Keratinocyte (primary cell): ENCODE results near the gene TMEM132C. TPM values are rescaled to one million over a fixed set of nuclear protein-coding genes. Genes with fewer than 3 reads are reported as not detected.

Experiments used
- DNase-seq: peaks from one replicate; pipeline ENCODE4 v3.0.0-alpha.2; 2011; ENCODE audit warnings: low read depth, missing footprints, low spot score
- FAIRE-seq: peaks from 2 replicates; lab custom pipeline; 2011; peaks lifted over from hg19 to GRCh38; lab: Jason Lieb, UNC
- H2AFZ ChIP-seq: 2 replicates; pipeline ENCODE4 v1.6.0; 2012; ENCODE audit warnings: low read length, control low read depth, inconsistent platforms; ENCODE audit not compliant: control insufficient read depth
- H3K27ac ChIP-seq: 2 replicates; pipeline ENCODE4 v1.5.1; 2011; ENCODE audit warnings: low read length; ENCODE audit not compliant: control insufficient read depth, insufficient read depth
- H3K27me3 ChIP-seq: 3 replicates; pipeline ENCODE4 v1.6.0; 2011; ENCODE audit warnings: low read length; ENCODE audit not compliant: control insufficient read depth, insufficient read depth; ENCODE audit errors: extremely low read depth
- H3K36me3 ChIP-seq, 2 experiments: 2 replicates in 1 of 2; 3 replicates in 1 of 2; pipeline ENCODE4 v1.5.1; 2011; ENCODE audit warnings: low read length in 2 of 2, mild to moderate bottlenecking in 1 of 2; ENCODE audit not compliant: control insufficient read depth in 2 of 2, insufficient read depth in 2 of 2; ENCODE audit errors: extremely low read depth in 1 of 2
- H3K4me1 ChIP-seq: 3 replicates; pipeline ENCODE4 v1.5.1; 2011; ENCODE audit warnings: low read length; ENCODE audit not compliant: control insufficient read depth, insufficient read depth; ENCODE audit errors: extremely low read depth
- H3K4me2 ChIP-seq: 3 replicates; pipeline ENCODE4 v1.6.0; 2011; ENCODE audit warnings: low read depth, low read length; ENCODE audit not compliant: control insufficient read depth, insufficient read depth; ENCODE audit errors: extremely low read depth
- H3K4me3 ChIP-seq, 3 experiments: fragments of 200-600 bp in 1 of 3; sonication (generic) in 1 of 3; 2 replicates in 2 of 3; 3 replicates in 1 of 3; pipeline ENCODE4 v1.5.1; 2011 to 2016; ENCODE audit warnings: low read length in 3 of 3, mild to moderate bottlenecking in 3 of 3, control low read depth in 2 of 3, inconsistent platforms in 1 of 3, low read depth in 1 of 3, mixed read lengths in 1 of 3, mixed run types in 1 of 3, moderate library complexity in 1 of 3; ENCODE audit not compliant: control insufficient read depth in 2 of 3, insufficient read depth in 2 of 3; ENCODE audit errors: extremely low read depth in 1 of 3
- H3K79me2 ChIP-seq: 2 replicates; pipeline ENCODE4 v1.6.0; 2012; ENCODE audit warnings: low read length; ENCODE audit not compliant: control insufficient read depth, insufficient read depth
- H3K9ac ChIP-seq: 3 replicates; pipeline ENCODE4 v1.6.0; 2011; ENCODE audit warnings: low read length; ENCODE audit not compliant: control insufficient read depth, insufficient read depth; ENCODE audit errors: extremely low read depth
- H3K9me1 ChIP-seq: 3 replicates; pipeline ENCODE4 v1.6.0; 2011; ENCODE audit warnings: low read length; ENCODE audit not compliant: control insufficient read depth, insufficient read depth; ENCODE audit errors: extremely low read depth
- H3K9me3 ChIP-seq: 2 replicates; pipeline ENCODE4 v1.5.1; 2012; ENCODE audit warnings: low read depth, low read length; ENCODE audit not compliant: control insufficient read depth
- H4K20me1 ChIP-seq: 3 replicates; pipeline ENCODE4 v1.6.0; 2011; ENCODE audit warnings: low read length; ENCODE audit not compliant: control insufficient read depth, insufficient read depth; ENCODE audit errors: extremely low read depth
- EZH2 ChIP-seq: IDR thresholded peaks from one replicate; pipeline ENCODE4 v1.6.1; 2012; ENCODE audit warnings: inconsistent platforms, mild to moderate bottlenecking, low read length, moderate library complexity
- dilution Hi-C: fragments of 300-500 bp; cut with MboI; formaldehyde crosslinking; loops from one replicate; pipeline ENCODE4 v1.7.0; 2020; ENCODE audit warnings: low sequenced_read_pairs; ENCODE audit not compliant: extremely low pct_ligation_motif_present
- polyA plus RNA-seq, 5 experiments: library from polyadenylated mRNA; depleted of rRNA in 3 of 5; stranded (reverse) in 3 of 5; stranded (forward) in 1 of 5; unstranded in 1 of 5; fragments of >200 nt; gene quantifications; 1 replicate in 1 of 5; 2 replicates in 3 of 5; 3 replicates in 1 of 5; pipeline versions ENCODE4 v1.2.1 to v1.2.3, GENCODE V29; 2011 to 2012; ENCODE audit warnings: missing spikeins in 2 of 5, low read depth in 1 of 5, low replicate concordance in 1 of 5
- TF ChIP-seq, protein P1 (sequence below), 3 experiments: IDR thresholded peaks in 1 of 3; conservative IDR thresholded peaks in 1 of 3; optimal IDR thresholded peaks in 1 of 3; 2 replicates in 2 of 3; 3 replicates in 1 of 3; pipeline versions ENCODE3 to v1.5.1; 2011; ENCODE audit warnings: low read length in 3 of 3, mild to moderate bottlenecking in 3 of 3, moderate library complexity in 2 of 3, control low read depth in 1 of 3, inconsistent platforms in 1 of 3; ENCODE audit not compliant: insufficient read depth in 2 of 3; ENCODE audit errors: extremely low read depth in 1 of 3

The TMEM132C gene
- polyA plus RNA-seq, 1 donor (not counting 4 experiments of a cell fraction or from before 2014, with no cell fraction given) = not detected

DNA sequence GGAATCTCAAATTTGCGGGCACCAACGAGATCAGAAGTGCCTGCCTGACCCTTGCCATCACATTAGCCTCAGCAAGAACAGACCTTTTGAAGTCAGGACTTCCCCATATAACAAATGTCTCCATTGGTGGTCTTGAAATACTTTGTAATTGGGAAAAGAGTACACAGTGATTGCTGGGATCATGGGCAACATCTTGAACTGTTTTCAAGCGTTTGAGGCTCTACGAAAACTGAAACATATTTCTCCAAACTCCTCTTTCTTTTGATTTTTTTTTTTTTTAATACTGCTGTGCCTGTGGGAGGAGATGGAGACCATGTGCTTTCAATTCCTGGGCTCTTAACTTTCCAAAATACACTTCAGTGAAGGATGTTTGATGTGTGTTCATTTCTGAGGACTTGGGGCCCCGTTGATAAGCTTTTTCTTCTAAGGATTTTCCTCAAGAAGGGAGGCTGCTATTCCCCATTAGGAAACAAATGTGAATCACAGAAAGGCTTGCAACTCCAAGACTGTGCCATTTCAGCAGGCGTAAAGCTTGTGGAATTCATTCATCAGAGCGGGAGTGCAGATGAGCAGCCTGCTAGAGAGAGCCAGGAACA lies 94.5 kb downstream of the TMEM132C start:
- no peak overlapping the region for H3K4me2 ChIP-seq
- no peak for FAIRE-seq

GRCh38 chr12:128365032-128365431 lies 98.1 kb downstream of the TMEM132C start:
- no peaks in the 10 kb centered on the region for H4K20me1 ChIP-seq
- H3K27ac ChIP-seq = no peak overlapping the region
- no peaks in the 10 kb centered on the region for H3K36me3 ChIP-seq
- no peaks in the 10 kb centered on the region for H3K4me1 ChIP-seq
- no peak for DNase-seq
- no peaks in the 10 kb centered on the region for H3K27me3 ChIP-seq
- H3K4me3 ChIP-seq = no peak overlapping the region
- H2AFZ ChIP-seq = no peak overlapping the region
- no peak overlapping the region for H3K9ac ChIP-seq
- peaks cover 4% of the 10 kb centered on the region for H3K9me3 ChIP-seq
- H3K4me2 ChIP-seq = no peak overlapping the region
- FAIRE-seq = no peak
- H3K79me2 ChIP-seq = no peaks in the 10 kb centered on the region
- no peaks in the 10 kb centered on the region for H3K9me1 ChIP-seq
- TF ChIP-seq EZH2 = no peak
- TF ChIP-seq, protein P1, sequence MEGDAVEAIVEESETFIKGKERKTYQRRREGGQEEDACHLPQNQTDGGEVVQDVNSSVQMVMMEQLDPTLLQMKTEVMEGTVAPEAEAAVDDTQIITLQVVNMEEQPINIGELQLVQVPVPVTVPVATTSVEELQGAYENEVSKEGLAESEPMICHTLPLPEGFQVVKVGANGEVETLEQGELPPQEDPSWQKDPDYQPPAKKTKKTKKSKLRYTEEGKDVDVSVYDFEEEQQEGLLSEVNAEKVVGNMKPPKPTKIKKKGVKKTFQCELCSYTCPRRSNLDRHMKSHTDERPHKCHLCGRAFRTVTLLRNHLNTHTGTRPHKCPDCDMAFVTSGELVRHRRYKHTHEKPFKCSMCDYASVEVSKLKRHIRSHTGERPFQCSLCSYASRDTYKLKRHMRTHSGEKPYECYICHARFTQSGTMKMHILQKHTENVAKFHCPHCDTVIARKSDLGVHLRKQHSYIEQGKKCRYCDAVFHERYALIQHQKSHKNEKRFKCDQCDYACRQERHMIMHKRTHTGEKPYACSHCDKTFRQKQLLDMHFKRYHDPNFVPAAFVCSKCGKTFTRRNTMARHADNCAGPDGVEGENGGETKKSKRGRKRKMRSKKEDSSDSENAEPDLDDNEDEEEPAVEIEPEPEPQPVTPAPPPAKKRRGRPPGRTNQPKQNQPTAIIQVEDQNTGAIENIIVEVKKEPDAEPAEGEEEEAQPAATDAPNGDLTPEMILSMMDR (optimal IDR thresholded peaks at IDR 0.05 in 1 of 3, IDR thresholded peaks at IDR 0.05 in 1 of 3, conservative IDR thresholded peaks at IDR 0.05 in 1 of 3; ENCODE audit: extremely low read depth in 1 of 3, insufficient read depth in 2 of 3, low read length in 3 of 3) = no peak
- dilution Hi-C loops = no loop called here

More for the DNA sequence above, 94.5 kb downstream of the TMEM132C start:
- no peaks in the 10 kb centered on the region for H3K4me1 ChIP-seq
- no peaks in the 10 kb centered on the region for H3K36me3 ChIP-seq
- H3K27ac ChIP-seq = no peak overlapping the region
- H3K9ac ChIP-seq = no peak overlapping the region
- DNase-seq = no peak
- H3K27me3 ChIP-seq = no peaks in the 10 kb centered on the region
- TF ChIP-seq EZH2 = no peak
- TF ChIP-seq, protein P1 (optimal IDR thresholded peaks at IDR 0.05 in 1 of 3, IDR thresholded peaks at IDR 0.05 in 1 of 3, conservative IDR thresholded peaks at IDR 0.05 in 1 of 3; ENCODE audit: extremely low read depth in 1 of 3, insufficient read depth in 2 of 3, low read length in 3 of 3) = no peak
- H3K9me3 ChIP-seq = peaks cover 3% of the 10 kb centered on the region
- dilution Hi-C loops = no loop called here
- H2AFZ ChIP-seq = no peak overlapping the region
- no peaks in the 10 kb centered on the region for H4K20me1 ChIP-seq
- no peaks in the 10 kb centered on the region for H3K79me2 ChIP-seq
- no peaks in the 10 kb centered on the region for H3K9me1 ChIP-seq
- H3K4me3 ChIP-seq = no peak overlapping the region
